HG03097 (cell line): ENCODE results near the gene MZF1.
"Not testable (repeated sequence)": the region's sequence is repeated elsewhere in the genome, so short reads cannot be mapped to it uniquely, and the experiment has no call there.

Experiments used
- ATAC-seq: cut with Tn5 transposase; IDR thresholded peaks from one replicate; pipeline ENCODE4 v1.9.1; 2021; ENCODE audit not compliant: unreplicated experiment, low FRiP score

Gene MZF1

GRCh38 chr19:58572818-58573657, at the start of gene MZF1:
MZF1 (minus strand) TSS chr19:58573335; CDS start chr19:58571389, 1,946 bp downstream.
- peak; percentile 58 for ATAC-seq

- ATAC-seq = not testable (repeated sequence)
Observed at GRCh38 chr19:58607213-58607612, 34.1 kb upstream of the MZF1 start.

GRCh38 chr19:58606251-58606896, 33.2 kb upstream of the MZF1 start:
- ATAC-seq = not testable (repeated sequence)

- no peak for ATAC-seq
Observed at GRCh38 chr19:58586133-58586765, 13.1 kb upstream of the MZF1 start.

- no peak for ATAC-seq
Observed at GRCh38 chr19:58585442-58586132, 12.5 kb upstream of the MZF1 start.

GRCh38 chr19:58584498-58585441, 11.6 kb upstream of the MZF1 start:
- ATAC-seq = no peak

- ATAC-seq = no peak
Observed at GRCh38 chr19:58582985-58583384, 9.8 kb upstream of the MZF1 start.

- peak; percentile 56 for ATAC-seq
Observed at GRCh38 chr19:58581227-58582141, 8.3 kb upstream of the MZF1 start.

GRCh38 chr19:58579473-58580142, 6.5 kb upstream of the MZF1 start:
- ATAC-seq = no peak

- no peak for ATAC-seq
Observed at GRCh38 chr19:58578012-58578925, 5.1 kb upstream of the MZF1 start.

- not testable (repeated sequence) for ATAC-seq
Observed at GRCh38 chr19:58577581-58577980, 4.4 kb upstream of the MZF1 start.

- peak; percentile 44 for ATAC-seq
Observed at GRCh38 chr19:58575183-58576041, 2.3 kb upstream of the MZF1 start.

GRCh38 chr19:58573658-58574164, 576 bp upstream of the MZF1 start:
- ATAC-seq = no peak

- ATAC-seq = no peak
Observed at GRCh38 chr19:58572026-58572817, 913 bp downstream of the MZF1 start.

- no peak for ATAC-seq
Observed at GRCh38 chr19:58571575-58571947, 1.6 kb downstream of the MZF1 start.
